Brain microvascular endothelial cell (primary cell): ENCODE data around the gene DUSP2.

ENCODE experiments used
- DNase-seq: peaks from one replicate; pipeline ENCODE4 v3.0.0-alpha.2; 2020
- H3K27ac ChIP-seq: fragments of 250-450 bp; sonication (Bioruptor Pico); 2 replicates; pipeline ENCODE4 v1.5.1; 2020; ENCODE audit warnings: mild to moderate bottlenecking, moderate library complexity
- H3K27me3 ChIP-seq: fragments of 250-450 bp; sonication (Bioruptor Pico); replicated peaks from 2 replicates; pipeline ENCODE4 v1.5.1; 2020; ENCODE audit warnings: mild to moderate bottlenecking
- H3K36me3 ChIP-seq: fragments of 250-450 bp; sonication (Bioruptor Pico); replicated peaks from 2 replicates; pipeline ENCODE4 v1.5.1; 2020; ENCODE audit warnings: mild to moderate bottlenecking
- H3K4me3 ChIP-seq: 2 replicates; pipeline ENCODE4 v1.5.1; 2011; ENCODE audit warnings: low read depth, mild to moderate bottlenecking, control low read depth, low read length, moderate library complexity
- in situ Hi-C: cut with HindIII; loops from 2 replicates; pipeline ENCODE4 v1.10.0; 2017; ENCODE audit warnings: low sequenced_read_pairs, low pct_ligation_motif_present
- TF ChIP-seq, protein P1 (sequence below): IDR thresholded peaks from 2 replicates; pipeline ENCODE4 v1.5.1; 2011; ENCODE audit warnings: low read depth, mild to moderate bottlenecking, moderate library complexity, low read length, control low read depth, inconsistent platforms; ENCODE audit errors: missing control alignments

Gene DUSP2

GRCh38 chr2:96103761-96104486 lies 41.3 kb downstream of the DUSP2 start:
- H3K4me3 ChIP-seq = no peak overlapping the region
- in situ Hi-C loops = no loop called here

DNA sequence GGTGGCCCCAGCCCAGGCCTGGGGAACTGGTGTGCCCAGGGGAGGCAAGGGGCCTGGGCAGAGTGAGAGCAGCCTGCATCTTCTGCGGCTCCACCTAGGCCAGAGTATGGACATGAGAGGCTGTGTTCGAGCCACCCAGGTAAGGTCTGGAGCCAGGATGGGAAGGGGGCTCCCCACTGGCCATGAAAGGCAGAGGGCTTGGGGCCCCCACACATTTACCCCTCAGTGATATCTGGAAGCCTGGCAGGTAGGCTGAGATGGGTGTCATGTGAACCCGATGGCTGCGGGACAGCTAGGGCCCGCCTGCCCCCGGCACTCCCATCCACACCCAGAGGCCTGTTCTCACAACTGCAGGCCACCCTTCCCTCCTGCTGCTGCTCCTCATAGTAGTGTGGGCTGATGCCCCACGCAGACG lies 42.0 kb downstream of the DUSP2 start:
- DNase-seq = no peak
- in situ Hi-C loops = no loop called here
- Histone ChIP-seq H3K36me3 (no peaks in the 10 kb centered on the region), H3K4me3 (no peak overlapping the region), H3K27me3 (no peaks in the 10 kb centered on the region), H3K27ac (no peak overlapping the region)
- TF ChIP-seq, protein P1, sequence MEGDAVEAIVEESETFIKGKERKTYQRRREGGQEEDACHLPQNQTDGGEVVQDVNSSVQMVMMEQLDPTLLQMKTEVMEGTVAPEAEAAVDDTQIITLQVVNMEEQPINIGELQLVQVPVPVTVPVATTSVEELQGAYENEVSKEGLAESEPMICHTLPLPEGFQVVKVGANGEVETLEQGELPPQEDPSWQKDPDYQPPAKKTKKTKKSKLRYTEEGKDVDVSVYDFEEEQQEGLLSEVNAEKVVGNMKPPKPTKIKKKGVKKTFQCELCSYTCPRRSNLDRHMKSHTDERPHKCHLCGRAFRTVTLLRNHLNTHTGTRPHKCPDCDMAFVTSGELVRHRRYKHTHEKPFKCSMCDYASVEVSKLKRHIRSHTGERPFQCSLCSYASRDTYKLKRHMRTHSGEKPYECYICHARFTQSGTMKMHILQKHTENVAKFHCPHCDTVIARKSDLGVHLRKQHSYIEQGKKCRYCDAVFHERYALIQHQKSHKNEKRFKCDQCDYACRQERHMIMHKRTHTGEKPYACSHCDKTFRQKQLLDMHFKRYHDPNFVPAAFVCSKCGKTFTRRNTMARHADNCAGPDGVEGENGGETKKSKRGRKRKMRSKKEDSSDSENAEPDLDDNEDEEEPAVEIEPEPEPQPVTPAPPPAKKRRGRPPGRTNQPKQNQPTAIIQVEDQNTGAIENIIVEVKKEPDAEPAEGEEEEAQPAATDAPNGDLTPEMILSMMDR = no peak

More at GRCh38 chr2:96103761-96104486, 41.3 kb downstream of the DUSP2 start:
- Histone ChIP-seq H3K27me3 (no peaks in the 10 kb centered on the region), H3K27ac (no peak overlapping the region), H3K36me3 (no peaks in the 10 kb centered on the region)
- DNase-seq = no peak
- TF ChIP-seq, protein P1 = no peak

- H3K36me3 ChIP-seq = no peaks in the 10 kb centered on the region
- no peak overlapping the region for H3K4me3 ChIP-seq
- TF ChIP-seq, protein P1 = no peak
- no peak overlapping the region for H3K27ac ChIP-seq
- DNase-seq = no peak
- in situ Hi-C loops = no loop called here
- no peaks in the 10 kb centered on the region for H3K27me3 ChIP-seq
Observed at GRCh38 chr2:96102596-96103186, 42.5 kb downstream of the DUSP2 start.

DNA sequence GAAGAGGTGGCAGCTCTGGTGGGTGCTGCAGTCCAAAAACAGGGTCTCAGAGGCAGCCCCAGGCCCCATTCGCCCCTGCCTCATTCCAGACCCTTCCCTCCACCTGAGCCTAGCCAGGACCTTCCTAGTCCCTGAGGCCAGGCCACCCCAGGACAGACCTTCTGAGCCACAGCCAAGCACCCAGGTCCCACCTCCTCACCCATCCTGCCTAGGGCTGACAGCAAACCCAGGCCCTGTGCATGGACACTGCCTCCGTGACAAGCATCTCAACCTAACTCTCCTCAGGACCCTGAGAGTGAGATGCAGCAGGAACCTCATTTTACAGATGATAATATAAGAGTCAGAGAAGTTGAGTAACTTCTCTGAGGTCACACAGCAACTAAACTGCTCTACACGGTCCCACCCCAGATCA lies 44.3 kb downstream of the DUSP2 start:
- Histone ChIP-seq H3K4me3 (no peak overlapping the region), H3K27me3 (no peaks in the 10 kb centered on the region), H3K36me3 (no peaks in the 10 kb centered on the region), H3K27ac (no peak overlapping the region)
- no peak for DNase-seq
- in situ Hi-C loops = no loop called here
- TF ChIP-seq, protein P1 = no peak

DNA sequence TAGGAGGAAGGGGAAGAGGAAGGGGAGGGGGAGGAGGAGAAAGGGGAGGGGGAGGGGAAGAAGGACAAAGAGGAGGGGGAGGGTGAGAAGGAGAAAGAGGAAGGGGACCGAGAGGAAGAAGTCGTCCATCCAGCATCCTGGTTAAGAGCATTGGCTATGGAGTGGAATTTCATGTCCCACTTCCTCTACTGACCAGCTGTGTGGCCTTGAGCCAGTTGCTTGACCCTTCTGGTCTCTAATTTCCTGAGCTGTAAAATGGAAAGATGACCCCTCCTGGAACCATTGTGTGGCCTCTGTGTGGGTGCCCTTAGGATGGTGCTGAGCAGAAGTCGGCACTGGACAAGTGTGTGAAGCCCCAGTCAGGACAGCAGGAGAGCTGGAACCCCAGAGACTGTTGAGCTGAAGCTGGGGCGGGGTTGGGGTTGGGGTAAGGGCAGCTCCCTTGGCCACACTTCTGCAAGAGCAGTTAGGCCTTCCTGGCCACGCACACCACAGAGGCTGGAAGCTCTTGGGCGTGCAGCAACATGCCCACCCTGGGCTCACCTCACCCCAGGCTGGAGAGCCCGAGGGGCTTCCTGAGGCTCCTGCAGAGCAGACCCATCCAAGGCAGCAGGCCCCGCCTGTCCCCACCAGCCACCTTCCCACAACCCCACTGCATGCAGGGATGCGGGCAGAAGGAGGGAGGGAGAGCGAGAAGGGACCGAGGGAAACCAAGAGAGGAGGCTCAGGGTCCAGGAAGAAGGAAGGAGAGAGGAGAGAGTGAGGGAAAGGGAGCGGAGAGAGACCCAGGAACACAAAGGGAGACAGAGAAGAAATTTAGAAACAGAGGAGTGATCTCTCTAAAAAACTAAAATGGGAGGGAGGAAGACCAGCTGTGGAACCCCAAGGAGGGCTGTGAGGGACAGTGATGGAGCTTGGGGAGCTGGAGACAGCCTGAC lies 45.1 kb downstream of the DUSP2 start:
- in situ Hi-C loops = no loop called here
- Histone ChIP-seq H3K4me3 (no peak overlapping the region), H3K36me3 (no peaks in the 10 kb centered on the region), H3K27ac (no peak overlapping the region), H3K27me3 (no peaks in the 10 kb centered on the region)
- TF ChIP-seq, protein P1 = no peak
- no peak for DNase-seq
